Stimulated activated CD8-positive, alpha-beta memory T cell treated with anti-CD3 and anti-CD28 coated beads, Interleukin-2, amount 100 ng/mL, for 48 hours (primary cell): ENCODE results near the gene WBP2.
A peak's percentile ranks its signal among the peaks of the same experiment; 100 is the strongest.
"Not testable (repeated sequence)": the region's sequence is repeated elsewhere in the genome, so short reads cannot be mapped to it uniquely, and the experiment has no call there.

Source experiments
- DNase-seq, 2 donors: peaks; one replicate each; pipeline ENCODE4 v3.0.0-alpha.2; 2020; ENCODE audit warnings: low read depth in 2 of 2

Gene WBP2

DNA sequence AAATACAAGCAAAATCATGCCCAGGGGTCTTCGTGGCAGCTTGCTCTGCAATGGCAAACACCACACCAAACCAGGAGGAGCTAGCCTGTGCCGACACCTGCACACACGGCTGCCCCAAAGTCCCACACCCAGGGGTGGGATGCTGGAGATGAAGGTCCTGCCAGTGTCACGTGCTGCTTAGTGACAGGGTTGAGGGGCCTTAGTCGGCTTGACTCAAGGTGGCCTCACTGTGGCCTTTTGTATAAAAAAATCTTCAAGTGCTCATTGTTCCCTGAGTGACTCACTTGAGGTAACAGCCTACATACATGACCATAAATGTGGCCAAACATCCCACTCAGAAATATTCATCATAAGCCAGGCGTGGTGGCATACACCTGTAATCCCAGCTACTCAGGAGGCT lies 34.3 kb upstream of the WBP2 start:
- DNase-seq = no peak

GRCh38 chr17:75888484-75888883 lies 33.3 kb upstream of the WBP2 start:
- DNase-seq = no peak

- DNase-seq = not testable (repeated sequence)
These were observed 30.7 kb upstream of the WBP2 start for GRCh38 chr17:75885860-75886259.

GRCh38 chr17:75885431-75885830 lies 30.3 kb upstream of the WBP2 start:
- no peak for DNase-seq

DNA sequence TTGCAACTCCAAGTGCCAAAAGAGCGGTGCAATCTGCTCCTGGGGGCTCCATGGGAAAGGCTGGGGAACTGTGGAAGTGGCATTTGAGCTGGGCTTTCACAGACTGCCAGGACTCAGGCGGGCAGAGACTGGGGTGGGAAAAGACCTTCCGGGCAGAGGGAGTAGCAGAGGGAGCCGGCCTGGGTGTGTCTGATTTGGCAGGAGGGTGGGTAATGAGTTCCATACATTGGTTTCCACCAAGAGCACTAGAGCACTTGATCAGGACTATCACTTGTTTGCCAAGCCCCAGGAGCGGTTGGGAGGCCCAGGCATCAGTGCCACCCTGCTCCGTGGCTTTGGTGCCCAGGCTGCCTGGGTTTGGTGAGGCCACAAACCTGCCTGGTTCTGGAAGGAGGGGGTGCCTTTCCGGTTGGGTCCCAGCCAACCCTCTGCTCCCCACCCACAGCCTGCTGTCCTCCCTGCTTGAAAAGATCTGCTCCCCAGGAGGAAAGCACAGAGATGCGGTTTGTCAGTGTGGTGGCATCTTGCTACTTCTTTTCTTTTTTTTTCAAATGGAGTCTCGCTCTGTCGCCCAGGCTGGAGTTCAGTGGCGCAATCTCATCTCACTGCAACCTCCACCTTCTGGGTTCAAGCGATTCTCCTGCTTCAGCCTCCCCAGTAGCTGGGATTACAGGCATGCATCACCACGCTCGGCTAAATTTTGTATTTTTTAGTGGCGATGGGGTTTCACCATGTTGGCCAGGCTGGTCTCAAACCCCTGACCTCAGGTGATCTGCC lies 26.7 kb upstream of the WBP2 start:
- DNase-seq = no peak

GRCh38 chr17:75880266-75880665 lies 25.1 kb upstream of the WBP2 start:
- no peak for DNase-seq

GRCh38 chr17:75878174-75878998 lies 23.3 kb upstream of the WBP2 start, which contains the start of gene TRIM47:
Gene TRIM47, minus strand, starts transcription at chr17:75878581. Its CDS starts 33 bp downstream, at chr17:75878548.
- DNase-seq = no peak

- DNase-seq = peak in 1 of 2 donors; percentile 56
These were observed 22.6 kb upstream of the WBP2 start for GRCh38 chr17:75877752-75878173.

- DNase-seq = no peak
These were observed 22.0 kb upstream of the WBP2 start for GRCh38 chr17:75876938-75877751.

- DNase-seq = peak in 1 of 2 donors; percentile 59
These were observed 21.2 kb upstream of the WBP2 start for GRCh38 chr17:75876190-75876937.

DNA sequence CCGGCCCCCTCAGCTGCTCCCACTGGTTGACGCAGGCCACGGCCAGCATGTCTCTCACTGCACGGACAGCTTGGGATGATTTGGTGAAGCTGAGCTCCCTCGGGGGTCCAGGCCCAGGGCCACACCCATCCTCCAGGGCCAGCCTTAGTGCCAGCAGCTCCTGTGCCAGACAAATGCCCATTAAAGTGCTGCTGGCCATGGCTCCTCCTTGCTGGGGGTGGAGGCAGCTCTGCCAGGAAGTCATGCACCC lies 20.7 kb upstream of the WBP2 start:
- DNase-seq = no peak

GRCh38 chr17:75875182-75875939 lies 20.2 kb upstream of the WBP2 start:
- no peak for DNase-seq

DNA sequence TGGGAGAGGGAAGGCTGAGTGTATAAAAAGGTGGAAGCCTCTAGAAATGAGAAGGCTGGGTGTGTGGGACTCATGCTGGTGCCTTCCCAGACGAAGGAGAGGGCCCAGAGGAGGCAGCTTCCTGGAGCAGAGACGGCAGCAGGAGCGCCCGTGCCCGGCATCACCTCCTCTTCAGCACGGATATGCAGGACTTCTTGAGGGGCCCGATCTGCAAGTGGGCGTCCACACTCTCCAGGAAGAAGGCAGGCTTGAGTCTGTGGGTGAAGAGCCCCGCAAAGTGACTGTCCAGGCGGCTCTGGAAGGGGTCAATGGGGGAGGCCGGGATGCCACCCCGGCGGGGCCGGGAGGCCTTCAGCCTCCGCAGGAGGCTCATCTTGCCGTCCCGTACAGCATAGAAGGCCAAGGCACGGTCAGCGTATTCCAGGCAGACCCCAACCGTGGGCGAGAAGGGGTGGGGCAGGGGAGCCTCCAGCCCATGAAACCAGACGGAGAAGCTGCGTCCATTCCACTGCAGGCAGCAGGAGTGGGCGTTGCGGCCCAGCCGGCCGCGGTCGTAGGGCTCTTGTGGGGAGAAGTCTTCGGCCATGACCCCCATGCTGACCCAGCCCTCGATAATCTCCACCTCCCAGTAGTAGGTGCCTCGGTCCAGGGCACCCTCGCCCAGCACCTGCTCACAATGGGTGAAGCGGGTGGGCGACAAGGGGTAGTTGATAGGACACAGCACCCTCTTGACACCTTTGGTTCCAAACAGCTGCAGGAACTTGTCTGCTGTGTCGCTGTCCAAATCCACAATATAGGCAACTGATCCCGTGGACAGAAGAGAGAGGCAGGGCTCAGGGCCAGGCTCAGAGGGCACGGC lies 19.4 kb upstream of the WBP2 start:
- DNase-seq = no peak

GRCh38 chr17:75873587-75874322 lies 18.6 kb upstream of the WBP2 start:
- DNase-seq = no peak

GRCh38 chr17:75872434-75873351 lies 17.6 kb upstream of the WBP2 start:
- no peak for DNase-seq

- not testable (repeated sequence) for DNase-seq
These were observed 15.1 kb upstream of the WBP2 start for GRCh38 chr17:75870228-75870627.

DNA sequence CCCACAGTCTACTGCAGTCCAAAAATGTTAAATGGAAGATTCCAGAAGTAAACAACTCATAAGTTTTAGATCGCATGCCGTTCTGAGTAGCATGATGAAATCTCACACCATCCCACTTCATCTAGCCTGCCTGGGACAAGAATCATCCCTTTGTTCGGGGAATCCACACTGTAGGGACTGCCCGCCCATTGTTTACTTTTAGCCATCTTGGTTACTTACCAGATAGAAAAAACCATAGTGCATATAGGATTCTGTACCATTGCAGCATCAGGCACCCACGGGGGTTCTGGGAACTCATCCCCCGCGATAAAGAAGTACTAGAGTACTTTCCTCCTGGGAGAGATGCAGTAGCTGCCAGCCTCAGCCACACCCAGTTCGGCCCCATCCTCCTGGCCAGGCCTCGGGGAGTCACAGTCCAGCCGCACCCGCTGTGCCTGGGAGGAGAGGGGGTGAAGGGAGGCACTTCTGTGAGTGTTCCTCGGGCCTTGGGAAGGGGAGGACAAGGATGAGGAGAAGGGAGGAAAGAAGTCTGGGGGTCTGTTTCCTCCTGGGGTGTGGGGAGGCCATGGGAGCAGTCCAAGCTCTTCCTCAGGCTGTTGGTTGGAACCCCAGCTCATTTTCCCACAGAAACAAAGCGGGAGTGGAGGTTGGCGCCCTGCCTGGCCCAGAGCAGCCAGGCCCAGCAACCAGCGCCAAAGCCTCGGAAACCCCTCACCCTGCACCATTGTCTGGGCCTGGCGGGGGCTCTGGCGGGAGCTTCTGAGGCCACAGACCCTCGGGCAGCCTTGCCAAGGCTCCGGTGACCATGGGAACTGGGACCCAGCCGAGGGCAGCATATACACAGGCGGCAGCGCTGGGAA lies 14.4 kb upstream of the WBP2 start:
- no peak for DNase-seq
